CD4-positive, alpha-beta T cell treated with Interleukin-6 at 100 ng/mL for 8 hours (primary cell): Measurements from ENCODE around the gene TFR2.

ENCODE experiments used
- DNase-seq: peaks from one replicate; pipeline ENCODE4 v3.0.0-alpha.2; 2020; ENCODE audit warnings: mixed read lengths, low spot score

Gene TFR2

GRCh38 chr7:100586266-100587025 is 54.9 kb downstream of the TFR2 start, which contains the start of gene FBXO24:
FBXO24 (plus strand) TSS chr7:100586328; CDS start chr7:100586626, 298 bp downstream.
- peak; percentile 100 for DNase-seq

GRCh38 chr7:100585511-100586265 is 55.7 kb downstream of the TFR2 start, which contains the start of gene LRCH4:
LRCH4 (minus strand) TSS chr7:100586129; CDS start chr7:100586100, 29 bp downstream.
- DNase-seq: peak; percentile 49

GRCh38 chr7:100584683-100585510 is 56.5 kb downstream of the TFR2 start:
- no peak for DNase-seq

GRCh38 chr7:100584054-100584682 is 57.2 kb downstream of the TFR2 start:
- no peak for DNase-seq

GRCh38 chr7:100583132-100584053 is 58.0 kb downstream of the TFR2 start:
- DNase-seq: peak; percentile 77

GRCh38 chr7:100582650-100583049 is 58.7 kb downstream of the TFR2 start:
- DNase-seq: no peak

- DNase-seq: no peak
These were observed 59.2 kb downstream of the TFR2 start for GRCh38 chr7:100582041-100582579.

GRCh38 chr7:100580466-100581283 is 60.7 kb downstream of the TFR2 start:
- no peak for DNase-seq

- no peak for DNase-seq
These were observed 62.8 kb downstream of the TFR2 start for GRCh38 chr7:100578246-100579183.

GRCh38 chr7:100577507-100577906 is 63.8 kb downstream of the TFR2 start:
- no peak for DNase-seq

- no peak for DNase-seq
These were observed 64.2 kb downstream of the TFR2 start for GRCh38 chr7:100577103-100577502.

GRCh38 chr7:100576384-100576993 is 64.9 kb downstream of the TFR2 start:
- no peak for DNase-seq

- no peak for DNase-seq
These were observed 65.5 kb downstream of the TFR2 start for GRCh38 chr7:100575746-100576383.

GRCh38 chr7:100575206-100575631 is 66.1 kb downstream of the TFR2 start:
- no peak for DNase-seq

GRCh38 chr7:100574362-100575205 is 66.8 kb downstream of the TFR2 start:
- no peak for DNase-seq

GRCh38 chr7:100573691-100574361 is 67.5 kb downstream of the TFR2 start, which contains the start of gene SAP25:
SAP25 (minus strand) TSS chr7:100573900; CDS start chr7:100573742, 158 bp downstream.
- DNase-seq: no peak
